Epidermal melanocyte (primary cell): ENCODE measurements around the gene NHSL2.
"Not testable (repeated sequence)": the region's sequence is repeated elsewhere in the genome, so short reads cannot be mapped to it uniquely, and the experiment has no call there.

Source experiments
- DNase-seq: peaks from one replicate; pipeline ENCODE4 v3.0.0; 2011; ENCODE audit warnings: low spot score; ENCODE audit not compliant: insufficient read length

NHSL2 gene

GRCh38 chrX:72165551-72165950, 254.9 kb downstream of the NHSL2 start:
- DNase-seq: no peak

- DNase-seq: no peak
These were observed 258.5 kb downstream of the NHSL2 start for GRCh38 chrX:72169008-72169728.

- DNase-seq: not testable (repeated sequence)
These were observed 265.6 kb downstream of the NHSL2 start for GRCh38 chrX:72176289-72176688.

- DNase-seq: no peak
These were observed 266.3 kb downstream of the NHSL2 start for GRCh38 chrX:72176981-72177380.

- DNase-seq: no peak
These were observed 269.9 kb downstream of the NHSL2 start for GRCh38 chrX:72180539-72180938.

GRCh38 chrX:72181178-72182125, 270.8 kb downstream of the NHSL2 start, which contains the start of gene PIN4:
Gene PIN4, plus strand, starts transcription at chrX:72181757. Its CDS starts 29 bp downstream, at chrX:72181786.
- peak; percentile 67 for DNase-seq

- no peak for DNase-seq
These were observed 272.3 kb downstream of the NHSL2 start for GRCh38 chrX:72182924-72183323.

- no peak for DNase-seq
These were observed 291.3 kb downstream of the NHSL2 start for GRCh38 chrX:72201836-72202536.
